ENCODE results near the gene BFAR.
A peak's percentile ranks its signal among the peaks of the same experiment; 100 is the strongest.
"Not testable (repeated sequence)": the region's sequence is repeated elsewhere in the genome, so short reads cannot be mapped to it uniquely, and the experiment has no call there.

BFAR gene

DNA sequence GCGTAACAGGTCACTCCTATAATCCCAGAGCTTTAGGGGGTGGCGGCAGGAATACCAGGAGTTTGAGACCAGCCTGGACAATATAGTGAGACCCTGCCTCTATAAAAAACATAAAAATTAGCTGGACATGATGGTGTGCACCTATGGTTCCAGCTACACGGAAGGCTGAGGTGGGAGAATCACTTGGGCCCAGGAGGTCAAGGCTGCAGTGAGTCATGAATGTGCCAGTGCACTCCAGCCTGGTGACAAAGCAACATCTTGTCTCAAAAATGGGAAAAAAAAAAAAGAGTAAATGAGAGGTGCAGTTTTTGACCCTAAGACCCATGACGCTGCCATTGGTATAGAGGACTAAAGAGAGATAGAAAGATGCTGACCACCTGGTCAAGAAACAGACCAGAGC is 18.8 kb upstream of the BFAR start:
- Histone ChIP-seq H3K4me1 (ENCODE audit: control insufficient read depth, insufficient read depth, low read length) (no peaks in the 10 kb centered on the region), H3K27ac (ENCODE audit: low read length) (no peak overlapping the region), H3K4me3 (ENCODE audit: low read length in 2 of 2) (no peak overlapping the region), H3K9ac (ENCODE audit: low read length in 2 of 2) (no peak overlapping the region), H3K36me3 (ENCODE audit: control insufficient read depth in 2 of 2, insufficient read depth in 2 of 2, low read length in 2 of 2) (peaks cover 28 to 40% of the 10 kb centered on the region in 2 donors), H3K9me3 (ENCODE audit: control insufficient read depth in 2 of 2, low read length in 2 of 2) (no peaks in the 10 kb centered on the region), H3K27me3 (ENCODE audit: control insufficient read depth in 1 of 2, insufficient read depth in 2 of 2, low read length in 2 of 2) (no peaks in the 10 kb centered on the region)

DNA sequence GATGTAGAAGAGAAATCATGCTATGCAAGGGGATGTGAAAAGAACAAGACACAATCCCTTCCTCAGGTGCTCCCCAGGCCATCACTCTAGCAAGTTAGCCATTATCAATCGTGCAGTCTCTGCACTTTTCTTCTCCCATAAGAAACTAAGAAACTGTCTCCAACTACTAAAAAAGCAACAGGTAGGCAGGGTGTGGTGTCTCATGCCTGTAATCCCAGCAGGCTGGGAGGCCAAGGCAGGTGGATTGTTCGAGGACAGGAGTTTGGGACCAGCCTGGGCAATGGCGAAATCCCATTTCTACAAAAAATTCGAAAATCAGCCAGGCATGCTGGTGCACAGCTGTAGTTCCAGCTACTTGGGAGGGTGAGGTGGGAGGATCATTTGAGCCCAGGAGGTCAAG is 16.5 kb upstream of the BFAR start:
- no peaks in the 10 kb centered on the region for H3K9me3 ChIP-seq (ENCODE audit: control insufficient read depth in 2 of 2, low read length in 2 of 2)
- H3K4me3 ChIP-seq (ENCODE audit: low read length in 2 of 2) = no peak overlapping the region
- H3K36me3 ChIP-seq (ENCODE audit: control insufficient read depth in 2 of 2, insufficient read depth in 2 of 2, low read length in 2 of 2) = peaks cover 22 to 29% of the 10 kb centered on the region in 2 donors
- H3K4me1 ChIP-seq (ENCODE audit: control insufficient read depth, insufficient read depth, low read length) = no peaks in the 10 kb centered on the region
- no peaks in the 10 kb centered on the region for H3K27me3 ChIP-seq (ENCODE audit: control insufficient read depth in 1 of 2, insufficient read depth in 2 of 2, low read length in 2 of 2)
- no peak overlapping the region for H3K9ac ChIP-seq (ENCODE audit: low read length in 2 of 2)
- no peak overlapping the region for H3K27ac ChIP-seq (ENCODE audit: low read length)

DNA sequence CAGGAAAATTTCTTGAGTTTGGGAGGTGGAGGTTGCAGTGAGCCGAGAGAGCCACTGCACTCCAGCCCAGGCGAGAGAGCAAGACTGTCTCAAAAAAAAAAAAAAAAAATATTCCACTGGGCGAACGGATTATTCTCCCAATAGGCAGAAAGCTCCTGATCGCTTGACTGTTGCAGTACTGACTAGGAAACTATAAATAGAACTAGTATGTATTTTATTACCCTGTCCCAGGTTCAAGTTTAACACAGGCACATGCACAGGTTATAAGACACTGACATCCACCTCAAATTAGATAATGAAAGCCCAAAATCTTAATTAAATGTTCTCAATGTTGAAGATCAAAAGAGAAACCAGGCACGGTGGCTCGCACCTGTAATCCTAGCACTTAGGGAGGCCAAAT is 14.2 kb upstream of the BFAR start:
- H3K36me3 ChIP-seq (ENCODE audit: control insufficient read depth in 2 of 2, insufficient read depth in 2 of 2, low read length in 2 of 2) = peaks cover 21 to 24% of the 10 kb centered on the region in 2 donors
- no peak overlapping the region for H3K27ac ChIP-seq (ENCODE audit: low read length)
- H3K4me1 ChIP-seq (ENCODE audit: control insufficient read depth, insufficient read depth, low read length) = no peaks in the 10 kb centered on the region
- H3K27me3 ChIP-seq (ENCODE audit: control insufficient read depth in 1 of 2, insufficient read depth in 2 of 2, low read length in 2 of 2) = no peaks in the 10 kb centered on the region
- no peaks in the 10 kb centered on the region for H3K9me3 ChIP-seq (ENCODE audit: control insufficient read depth in 2 of 2, low read length in 2 of 2)
- no peak overlapping the region for H3K9ac ChIP-seq (ENCODE audit: low read length in 2 of 2)
- H3K4me3 ChIP-seq (ENCODE audit: low read length in 2 of 2) = no peak overlapping the region

DNA sequence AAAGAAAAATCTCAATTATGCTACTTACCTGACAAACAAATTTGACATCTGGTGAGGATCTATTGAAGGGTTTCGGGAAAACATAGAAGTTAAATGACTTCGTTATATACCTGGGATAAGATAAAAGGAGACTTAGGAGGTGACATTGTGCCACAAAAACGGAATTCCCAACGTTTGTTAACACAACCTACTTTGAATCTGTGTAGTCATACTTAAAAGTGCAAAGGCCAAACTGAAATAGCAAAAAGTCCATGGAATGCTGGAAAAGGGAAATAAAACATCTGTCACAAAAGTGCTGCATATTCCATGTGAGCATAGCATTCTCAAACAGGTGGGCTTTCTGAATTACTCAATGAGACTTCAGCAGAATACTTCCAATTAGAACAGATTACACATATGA is 5.7 kb upstream of the BFAR start:
- H3K4me3 ChIP-seq (ENCODE audit: low read length in 2 of 2) = no peak overlapping the region
- H3K4me1 ChIP-seq (ENCODE audit: control insufficient read depth, insufficient read depth, low read length) = peaks cover 16% of the 10 kb centered on the region
- no peaks in the 10 kb centered on the region for H3K27me3 ChIP-seq (ENCODE audit: control insufficient read depth in 1 of 2, insufficient read depth in 2 of 2, low read length in 2 of 2)
- H3K36me3 ChIP-seq (ENCODE audit: control insufficient read depth in 2 of 2, insufficient read depth in 2 of 2, low read length in 2 of 2) = peaks cover 9 to 14% of the 10 kb centered on the region in 2 donors
- H3K27ac ChIP-seq (ENCODE audit: low read length) = no peak overlapping the region
- no peaks in the 10 kb centered on the region for H3K9me3 ChIP-seq (ENCODE audit: control insufficient read depth in 2 of 2, low read length in 2 of 2)
- H3K9ac ChIP-seq (ENCODE audit: low read length in 2 of 2) = no peak overlapping the region

DNA sequence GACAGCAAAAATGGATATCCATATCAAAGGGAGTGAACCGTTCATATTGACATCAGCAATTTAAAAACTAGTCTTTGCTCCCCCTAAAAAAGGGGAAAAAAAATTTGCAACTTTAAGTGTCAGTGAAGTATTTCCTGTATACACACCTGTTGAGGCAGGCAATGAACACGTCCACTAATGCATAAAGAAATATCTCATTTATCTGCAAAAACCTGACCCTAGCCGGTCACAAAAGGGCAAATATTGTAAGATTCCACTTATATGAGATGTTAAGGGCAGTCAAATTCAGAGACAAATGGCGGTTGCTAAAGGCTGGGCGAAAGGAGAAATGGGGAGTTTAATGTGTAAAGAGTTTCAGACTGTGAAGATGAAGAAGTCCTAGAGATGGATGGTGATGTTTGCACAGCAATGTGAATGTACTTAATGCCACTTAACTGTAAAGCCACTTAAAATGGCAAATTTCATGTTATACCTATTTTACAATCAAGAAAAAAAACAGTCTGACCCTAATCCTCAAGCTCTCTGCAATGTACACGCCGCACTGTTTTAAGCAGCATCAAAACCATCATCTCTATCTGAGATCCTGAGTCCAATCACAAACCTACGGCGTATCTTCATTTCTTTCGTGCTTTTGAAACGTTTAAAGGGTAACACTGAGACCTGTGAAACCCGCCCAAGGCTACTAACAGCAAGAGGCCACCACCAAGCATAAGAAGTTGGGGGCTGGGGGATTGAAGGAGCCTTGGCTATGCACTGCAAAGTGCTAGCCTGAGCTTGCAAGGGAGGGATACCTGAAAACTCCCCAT is 3.7 kb upstream of the BFAR start:
- Histone ChIP-seq H3K27ac (ENCODE audit: low read length) (peak overlapping the region; percentile 80), H3K9ac (ENCODE audit: low read length in 2 of 2) (peak overlapping the region; percentile 97 to 99), H3K9me3 (ENCODE audit: control insufficient read depth in 2 of 2, low read length in 2 of 2) (no peaks in the 10 kb centered on the region), H3K27me3 (ENCODE audit: control insufficient read depth in 1 of 2, insufficient read depth in 2 of 2, low read length in 2 of 2) (no peaks in the 10 kb centered on the region), H3K4me1 (ENCODE audit: control insufficient read depth, insufficient read depth, low read length) (peaks cover 21% of the 10 kb centered on the region), H3K4me3 (ENCODE audit: low read length in 2 of 2) (peak overlapping the region; percentile 62 to 93), H3K36me3 (ENCODE audit: control insufficient read depth in 2 of 2, insufficient read depth in 2 of 2, low read length in 2 of 2) (peaks cover 7 to 10% of the 10 kb centered on the region in 2 donors)

DNA sequence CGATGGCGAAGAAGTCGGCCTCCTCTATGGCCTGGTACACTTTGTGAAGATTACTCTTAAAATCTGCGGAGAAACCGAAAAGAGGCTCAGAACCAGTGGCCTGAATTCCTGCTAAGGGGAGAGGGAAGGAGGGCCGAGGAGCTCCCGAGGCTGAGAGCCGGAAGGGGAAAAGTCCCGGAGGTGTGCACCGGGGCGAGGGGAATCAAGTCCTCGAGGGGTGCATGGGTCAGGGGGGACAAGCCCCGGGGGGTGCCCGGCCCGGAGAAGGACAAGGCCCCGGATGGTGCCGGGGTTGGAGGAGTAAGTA is 3.2 kb upstream of the BFAR start:
- Histone ChIP-seq H3K27me3 (ENCODE audit: control insufficient read depth in 1 of 2, insufficient read depth in 2 of 2, low read length in 2 of 2) (no peaks in the 10 kb centered on the region), H3K9me3 (ENCODE audit: control insufficient read depth in 2 of 2, low read length in 2 of 2) (no peaks in the 10 kb centered on the region)

DNA sequence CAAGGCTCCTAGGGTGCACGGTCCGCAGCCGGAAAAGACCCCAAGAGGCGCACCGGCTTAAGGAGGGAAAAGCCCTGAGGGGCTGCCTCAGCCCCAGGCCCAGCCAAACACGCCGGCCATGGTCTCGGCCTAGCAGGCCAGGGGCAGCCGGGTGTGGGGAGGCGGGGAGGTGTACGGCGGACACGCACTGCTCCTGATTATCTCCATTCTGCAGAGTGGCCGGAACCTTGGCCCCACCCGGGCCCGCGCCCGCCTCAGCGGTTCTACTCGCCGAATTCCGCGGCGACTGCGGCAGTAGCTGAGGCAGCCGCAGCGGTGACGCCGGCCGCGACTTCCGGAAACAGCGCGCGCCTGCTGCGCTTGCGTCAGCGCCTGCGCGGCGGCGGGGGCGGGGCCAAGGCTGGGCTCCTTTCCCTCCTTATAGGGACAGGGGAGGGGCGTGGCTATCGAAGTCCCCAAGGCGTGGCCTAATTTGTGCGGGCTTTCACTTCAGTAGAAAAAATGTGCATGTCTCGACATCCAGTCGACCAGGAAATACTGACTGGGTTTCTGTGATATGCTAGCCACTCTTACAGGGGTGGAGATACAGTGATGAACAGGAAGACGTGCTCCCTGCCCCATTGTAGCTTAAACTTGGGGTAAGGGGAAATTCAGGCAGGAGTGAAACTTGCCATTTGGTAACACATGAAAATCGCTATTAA is 2.7 kb upstream of the BFAR start, which contains the start of gene PARN:
PARN (minus strand) TSS at position 342 of the 701 bp plus-strand sequence; CDS start at position 207, 135 bp downstream.
- Histone ChIP-seq H3K9ac (ENCODE audit: low read length in 2 of 2) (peak within 1 kb of the TSS; percentile 97 to 99), H3K4me1 (ENCODE audit: control insufficient read depth, insufficient read depth, low read length) (peaks cover 26% of the 10 kb centered on the region), H3K27me3 (ENCODE audit: control insufficient read depth in 1 of 2, insufficient read depth in 2 of 2, low read length in 2 of 2) (no peaks in the 10 kb centered on the region), H3K27ac (ENCODE audit: low read length) (peak within 1 kb of the TSS; percentile 80), H3K36me3 (ENCODE audit: control insufficient read depth in 2 of 2, insufficient read depth in 2 of 2, low read length in 2 of 2) (peaks cover 5 to 7% of the 10 kb centered on the region in 2 donors), H3K4me3 (ENCODE audit: low read length in 2 of 2) (peak within 1 kb of the TSS; percentile 62 to 93), H3K9me3 (ENCODE audit: control insufficient read depth in 2 of 2, low read length in 2 of 2) (no peaks in the 10 kb centered on the region)

More for the DNA sequence above, 3.2 kb upstream of the BFAR start:
- peak overlapping the region; percentile 62 to 93 for H3K4me3 ChIP-seq (ENCODE audit: low read length in 2 of 2)
- H3K27ac ChIP-seq (ENCODE audit: low read length) = peak overlapping the region; percentile 80
- H3K4me1 ChIP-seq (ENCODE audit: control insufficient read depth, insufficient read depth, low read length) = peaks cover 26% of the 10 kb centered on the region
- H3K36me3 ChIP-seq (ENCODE audit: control insufficient read depth in 2 of 2, insufficient read depth in 2 of 2, low read length in 2 of 2) = peaks cover 5 to 7% of the 10 kb centered on the region in 2 donors
- H3K9ac ChIP-seq (ENCODE audit: low read length in 2 of 2) = peak overlapping the region; percentile 97 to 99

DNA sequence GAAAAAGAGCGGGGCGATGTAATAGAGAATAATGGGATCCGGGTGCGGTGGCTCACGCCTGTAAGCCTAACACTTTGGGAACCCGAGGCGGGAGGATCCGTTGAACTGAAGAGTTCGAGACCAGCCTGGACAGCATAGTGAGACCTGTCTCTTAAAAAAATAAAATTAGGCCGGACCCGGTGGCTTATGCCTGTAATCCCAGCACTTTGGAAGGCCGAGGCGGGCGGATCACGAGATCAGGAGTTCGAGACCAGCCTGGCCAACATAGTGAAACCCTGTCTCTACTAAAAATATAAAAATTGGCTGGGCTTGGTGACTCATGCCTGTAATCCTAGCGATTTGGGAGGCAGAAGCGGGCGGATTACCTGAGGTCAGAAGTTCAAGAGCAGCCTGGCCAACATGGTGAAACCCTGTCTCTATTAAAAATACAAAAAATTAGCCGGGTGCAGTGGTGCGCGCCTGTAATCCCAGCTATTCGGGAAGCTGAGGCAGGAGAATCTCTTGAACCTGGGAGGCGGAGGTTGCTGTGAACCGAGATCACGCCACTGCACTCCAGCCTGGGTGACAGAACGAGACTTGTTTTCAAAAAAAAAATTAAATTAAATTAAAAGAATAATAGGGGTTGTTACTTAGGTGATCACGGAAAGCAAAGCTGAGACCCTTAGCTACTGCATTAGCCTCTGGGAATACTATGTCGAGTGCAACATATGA is 2.0 kb upstream of the BFAR start:
- peak overlapping the region; percentile 78 to 99 for H3K9ac ChIP-seq (ENCODE audit: low read length in 2 of 2)
- H3K9me3 ChIP-seq (ENCODE audit: control insufficient read depth in 2 of 2, low read length in 2 of 2); H3K27me3 ChIP-seq (ENCODE audit: control insufficient read depth in 1 of 2, insufficient read depth in 2 of 2, low read length in 2 of 2); H3K36me3 ChIP-seq (ENCODE audit: control insufficient read depth in 2 of 2, insufficient read depth in 2 of 2, low read length in 2 of 2): not testable (repeated sequence)
- peaks cover 26% of the 10 kb centered on the region for H3K4me1 ChIP-seq (ENCODE audit: control insufficient read depth, insufficient read depth, low read length)
- H3K4me3 ChIP-seq (ENCODE audit: low read length in 2 of 2) = peak overlapping the region; percentile 62 to 93
- H3K27ac ChIP-seq (ENCODE audit: low read length) = peak overlapping the region; percentile 80

DNA sequence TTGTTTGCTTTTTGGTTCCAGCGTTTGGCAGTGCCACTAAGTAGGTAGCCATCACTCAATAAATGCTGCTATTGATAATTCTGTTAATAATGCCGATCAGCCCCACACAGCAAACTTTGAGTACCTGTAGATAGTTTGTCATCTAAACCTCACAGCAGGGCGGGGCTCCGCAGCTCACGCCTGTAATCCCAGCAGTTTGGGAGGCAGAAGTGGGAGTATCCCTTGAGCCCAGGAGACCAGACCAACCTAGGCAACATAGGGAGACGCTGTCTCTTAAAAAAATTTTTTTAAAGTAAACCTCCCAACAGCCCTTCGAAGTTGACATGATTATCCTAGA is 1.6 kb downstream of the BFAR start:
- H3K27ac ChIP-seq (ENCODE audit: low read length) = no peak overlapping the region
- no peak overlapping the region for H3K9ac ChIP-seq (ENCODE audit: low read length in 2 of 2)
- H3K9me3 ChIP-seq (ENCODE audit: control insufficient read depth in 2 of 2, low read length in 2 of 2) = no peaks in the 10 kb centered on the region
- H3K36me3 ChIP-seq (ENCODE audit: control insufficient read depth in 2 of 2, insufficient read depth in 2 of 2, low read length in 2 of 2) = peaks cover 3 to 6% of the 10 kb centered on the region in 2 donors
- H3K4me3 ChIP-seq (ENCODE audit: low read length in 2 of 2) = peak overlapping the region; percentile 91 to 95
- H3K4me1 ChIP-seq (ENCODE audit: control insufficient read depth, insufficient read depth, low read length) = peaks cover 23% of the 10 kb centered on the region
- no peaks in the 10 kb centered on the region for H3K27me3 ChIP-seq (ENCODE audit: control insufficient read depth in 1 of 2, insufficient read depth in 2 of 2, low read length in 2 of 2)

DNA sequence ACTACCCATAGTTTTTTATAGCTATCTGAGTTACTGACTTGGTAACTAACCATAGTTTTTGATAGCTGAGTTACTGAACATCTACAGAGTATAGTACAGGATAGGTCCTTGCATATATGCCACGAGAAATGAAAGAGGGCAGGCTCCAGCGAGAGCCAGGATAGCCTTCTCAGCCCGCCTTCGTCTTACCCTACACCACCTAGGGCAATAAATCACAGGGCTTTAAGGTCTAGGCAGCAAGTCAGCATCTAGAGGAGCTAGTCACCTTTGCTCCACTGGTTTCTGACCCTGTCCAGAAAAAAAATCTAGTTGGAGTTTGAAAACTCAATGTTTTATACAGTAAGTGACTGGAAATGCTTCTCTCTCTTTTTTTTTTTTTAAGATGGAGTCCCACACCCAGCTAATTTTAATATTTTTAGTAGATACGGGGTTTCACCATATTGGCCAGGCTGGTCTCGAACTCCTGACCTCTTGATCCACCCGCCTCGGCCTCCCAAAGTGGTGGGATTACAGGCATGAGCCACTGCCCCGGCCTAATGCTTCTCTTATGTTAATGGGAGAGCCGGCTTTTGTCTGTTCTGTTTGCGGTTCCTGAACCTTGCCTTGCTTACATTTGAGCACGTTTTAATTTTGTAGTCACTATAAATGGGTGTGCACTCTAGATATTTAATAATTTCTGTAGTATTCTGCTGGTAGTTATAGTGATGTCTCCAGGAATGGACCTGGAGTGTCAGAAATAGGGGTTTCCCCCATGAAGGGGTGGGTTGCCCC is 2.8 kb downstream of the BFAR start:
- no peaks in the 10 kb centered on the region for H3K27me3 ChIP-seq (ENCODE audit: control insufficient read depth in 1 of 2, insufficient read depth in 2 of 2, low read length in 2 of 2)
- no peak overlapping the region for H3K9ac ChIP-seq (ENCODE audit: low read length in 2 of 2)
- peaks cover 3 to 10% of the 10 kb centered on the region in 2 donors for H3K36me3 ChIP-seq (ENCODE audit: control insufficient read depth in 2 of 2, insufficient read depth in 2 of 2, low read length in 2 of 2)
- H3K4me1 ChIP-seq (ENCODE audit: control insufficient read depth, insufficient read depth, low read length) = peaks cover 14% of the 10 kb centered on the region
- no peak overlapping the region for H3K4me3 ChIP-seq (ENCODE audit: low read length in 2 of 2)
- H3K27ac ChIP-seq (ENCODE audit: low read length) = no peak overlapping the region
- no peaks in the 10 kb centered on the region for H3K9me3 ChIP-seq (ENCODE audit: control insufficient read depth in 2 of 2, low read length in 2 of 2)
